GM12873 (cell line): ENCODE data around the gene DMD.

Source experiments
- TF ChIP-seq, protein P1 (sequence below): IDR thresholded peaks from 2 replicates; pipeline ENCODE4 v1.5.1; 2012; ENCODE audit warnings: low read depth, mild to moderate bottlenecking, moderate library complexity, low read length, control low read depth; ENCODE audit not compliant: insufficient read depth; ENCODE audit errors: missing control alignments

Gene DMD

DNA sequence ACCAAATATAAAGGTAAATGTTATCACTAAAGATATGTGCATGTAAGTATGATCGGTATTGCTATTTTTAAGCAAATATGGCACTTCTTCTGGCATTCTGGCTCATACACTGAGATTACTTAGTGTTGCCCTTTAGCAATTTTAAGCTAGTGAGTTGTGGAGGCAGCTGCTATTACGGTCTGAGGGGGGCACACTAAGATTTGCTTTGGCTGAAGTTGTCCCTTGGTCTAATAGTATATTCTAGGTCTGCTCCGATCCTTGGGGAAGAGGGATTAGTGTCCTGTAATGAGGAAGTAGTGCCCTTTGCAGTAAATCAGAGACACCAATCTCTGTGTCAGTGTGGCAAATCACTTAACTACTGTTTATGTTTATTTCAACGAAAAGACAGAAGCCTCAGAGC, 1943.0 kb downstream of the DMD start:
- TF ChIP-seq, protein P1, sequence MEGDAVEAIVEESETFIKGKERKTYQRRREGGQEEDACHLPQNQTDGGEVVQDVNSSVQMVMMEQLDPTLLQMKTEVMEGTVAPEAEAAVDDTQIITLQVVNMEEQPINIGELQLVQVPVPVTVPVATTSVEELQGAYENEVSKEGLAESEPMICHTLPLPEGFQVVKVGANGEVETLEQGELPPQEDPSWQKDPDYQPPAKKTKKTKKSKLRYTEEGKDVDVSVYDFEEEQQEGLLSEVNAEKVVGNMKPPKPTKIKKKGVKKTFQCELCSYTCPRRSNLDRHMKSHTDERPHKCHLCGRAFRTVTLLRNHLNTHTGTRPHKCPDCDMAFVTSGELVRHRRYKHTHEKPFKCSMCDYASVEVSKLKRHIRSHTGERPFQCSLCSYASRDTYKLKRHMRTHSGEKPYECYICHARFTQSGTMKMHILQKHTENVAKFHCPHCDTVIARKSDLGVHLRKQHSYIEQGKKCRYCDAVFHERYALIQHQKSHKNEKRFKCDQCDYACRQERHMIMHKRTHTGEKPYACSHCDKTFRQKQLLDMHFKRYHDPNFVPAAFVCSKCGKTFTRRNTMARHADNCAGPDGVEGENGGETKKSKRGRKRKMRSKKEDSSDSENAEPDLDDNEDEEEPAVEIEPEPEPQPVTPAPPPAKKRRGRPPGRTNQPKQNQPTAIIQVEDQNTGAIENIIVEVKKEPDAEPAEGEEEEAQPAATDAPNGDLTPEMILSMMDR: no peak

DNA sequence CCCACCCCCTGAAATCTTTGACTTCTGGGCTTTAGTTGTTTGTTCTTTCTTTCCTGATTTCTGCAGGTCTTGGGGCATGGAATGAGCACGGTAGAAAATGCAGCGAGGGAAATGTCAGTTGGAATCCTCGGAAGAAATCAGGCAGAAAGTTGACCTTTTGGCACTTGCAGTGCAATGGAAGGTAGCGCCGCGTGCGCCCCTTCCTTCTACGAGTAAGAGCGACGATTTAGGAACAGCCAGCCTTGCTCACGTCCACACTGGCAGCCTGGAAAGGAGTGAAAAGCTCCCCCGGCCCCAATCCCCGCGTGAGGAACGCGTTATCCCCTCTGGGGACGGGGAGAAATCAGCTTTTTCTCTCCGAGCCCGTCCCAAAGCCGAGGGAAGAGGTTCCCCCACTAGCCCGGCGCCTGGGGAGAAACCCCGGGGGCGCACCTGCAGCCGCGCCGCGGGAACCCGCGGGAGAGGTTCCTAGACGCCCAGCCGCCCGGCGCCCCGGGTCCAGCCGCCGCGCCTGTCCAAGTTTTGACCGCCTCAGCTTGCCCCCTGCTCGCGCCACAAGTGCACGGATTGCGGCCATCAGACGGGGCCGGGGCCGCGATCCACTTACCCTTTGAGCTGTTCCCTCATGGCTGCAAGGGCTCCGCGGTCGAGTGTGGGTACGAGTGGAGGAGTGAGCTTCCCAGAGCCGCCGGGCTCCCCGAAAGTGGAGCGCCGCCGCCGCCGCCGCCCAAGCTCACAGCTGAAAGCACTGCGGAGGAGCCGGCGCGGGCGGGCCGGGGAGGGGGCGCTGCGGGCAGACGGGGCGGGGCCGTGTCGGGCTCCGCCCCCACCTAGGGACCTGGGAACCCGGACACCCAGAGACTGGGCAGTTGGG, 1944.9 kb downstream of the DMD start:
- TF ChIP-seq, protein P1: peak; percentile 14

DNA sequence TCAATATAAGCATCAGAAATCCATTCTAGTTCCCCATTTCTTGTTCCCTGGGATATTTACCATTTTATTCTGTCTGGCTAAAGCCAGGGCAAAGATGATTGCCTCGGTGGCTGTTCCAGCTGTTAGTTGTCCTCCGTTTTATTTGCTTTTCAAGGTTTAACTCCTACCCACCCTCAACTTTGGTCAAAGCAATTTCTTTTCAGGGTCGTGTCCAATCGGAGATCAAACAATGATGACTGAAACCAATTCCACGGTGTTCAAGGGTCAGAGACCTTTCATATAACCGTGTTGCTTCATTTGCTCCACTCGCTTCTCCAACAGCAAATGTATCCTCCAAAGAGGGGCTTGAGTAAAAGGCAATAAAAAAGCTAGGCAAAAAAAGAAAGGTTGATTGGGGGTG, 1946.0 kb downstream of the DMD start:
- TF ChIP-seq, protein P1: no peak

DNA sequence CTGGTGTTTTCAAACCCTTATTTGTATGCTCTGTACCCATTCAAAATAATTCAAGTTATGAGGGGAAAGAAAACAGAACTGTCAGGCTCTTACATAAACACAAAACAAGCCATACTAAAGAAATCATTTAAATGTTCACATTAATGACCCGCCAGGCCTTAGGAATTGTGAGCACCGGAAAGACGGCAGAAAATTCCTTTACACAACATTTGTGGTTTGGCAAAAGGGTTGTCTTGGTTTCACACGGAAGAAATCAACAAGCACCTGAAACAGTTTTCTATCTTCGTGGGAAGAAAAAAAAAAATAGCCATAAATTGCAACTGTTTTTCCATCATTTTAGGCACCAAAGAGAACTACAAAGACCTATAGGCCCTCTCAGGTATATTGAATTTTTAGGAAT, 1951.0 kb downstream of the DMD start:
- TF ChIP-seq, protein P1: no peak

- TF ChIP-seq, protein P1: no peak
These were observed 1953.2 kb downstream of the DMD start for GRCh38 chrX:31258166-31258565.

GRCh38 chrX:31255310-31256033, 1955.9 kb downstream of the DMD start:
- TF ChIP-seq, protein P1: no peak

DNA sequence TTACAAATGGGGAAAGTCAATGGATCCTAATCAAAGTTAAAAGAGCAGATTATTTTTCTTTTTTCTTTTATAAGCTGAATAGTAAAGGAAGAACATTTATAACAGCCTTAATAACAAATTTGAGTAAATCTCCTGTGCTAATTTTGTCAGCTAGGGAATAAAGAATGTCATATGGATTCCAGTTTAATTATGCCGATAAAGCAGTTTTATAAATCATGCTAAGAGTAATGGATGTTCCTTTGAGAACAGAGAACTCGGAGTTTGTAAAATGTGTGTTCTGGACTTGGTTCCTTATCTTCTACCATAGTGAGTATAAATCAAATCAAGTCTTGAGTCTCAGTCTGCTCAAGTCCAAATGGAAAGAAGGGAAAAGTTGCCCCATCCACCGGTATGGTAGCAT, 1959.2 kb downstream of the DMD start:
- TF ChIP-seq, protein P1: no peak
